Lower lobe of right lung (tissue), 2 donors: Measurements from ENCODE around the gene RFXANK. TPM values are rescaled to one million over a fixed set of nuclear protein-coding genes. Genes with fewer than 3 reads are reported as not detected.

Experiments used
- ATAC-seq, 2 donors: fragments of 200-7000 bp; cut with Tn5 transposase; one replicate each; pipeline ENCODE4 v1.9.1; 2020 to 2022; ENCODE audit warnings: mild to moderate bottlenecking in 2 of 2, moderate library complexity in 2 of 2
- DNase-seq: peaks from one replicate; pipeline ENCODE4 v3.0.0-alpha.2; 2020
- H3K27ac ChIP-seq: fragments of 200-600 bp; one replicate; pipeline ENCODE4 v1.8.0; 2022
- H3K27me3 ChIP-seq: fragments of 200-600 bp; one replicate; pipeline ENCODE4 v1.8.0; 2022; ENCODE audit warnings: low read depth
- H3K36me3 ChIP-seq: fragments of 200-600 bp; one replicate; pipeline ENCODE4 v1.8.0; 2022; ENCODE audit warnings: mild to moderate bottlenecking
- H3K4me1 ChIP-seq: fragments of 200-600 bp; one replicate; pipeline ENCODE4 v1.8.0; 2022
- H3K4me3 ChIP-seq: fragments of 200-600 bp; one replicate; pipeline ENCODE4 v1.8.0; 2022; ENCODE audit warnings: mild to moderate bottlenecking
- H3K9me3 ChIP-seq: fragments of 200-600 bp; one replicate; pipeline ENCODE4 v1.8.0; 2022
- CTCF ChIP-seq: fragments of 200-600 bp; IDR thresholded peaks from one replicate; pipeline ENCODE4 v1.8.0; 2022; ENCODE audit warnings: antibody characterized with exemption, mild to moderate bottlenecking
- intact Hi-C: fragments of 100-400 bp; cut with DNase I; formaldehyde crosslinking; loops from one replicate; pipeline ENCODE4 v1.11.0; 2022
- total RNA-seq: library from RNA; stranded (reverse); fragmentation: NEBNext Ultra II Directional; extraction: Animal tissue kit (Norgen Biotek cat#: 25700); gene quantifications from one replicate; pipeline ENCODE4 v1.2.1, GENCODE V29; 2021
- donor health status: DM: no; HTN: yes; CAD: no; lungs with severe emphysema.

RFXANK gene
- total RNA-seq, 1 donor from 2014 or later = 67.0 TPM

GRCh38 chr19:19229701-19230100 is 37.6 kb downstream of the RFXANK start:
- peaks cover 9% of the 10 kb centered on the region for H3K4me1 ChIP-seq
- no peaks in the 10 kb centered on the region for H3K36me3 ChIP-seq
- intact Hi-C loops = no loop called here
- TF ChIP-seq CTCF = no peak
- ATAC-seq = no peak
- no peak overlapping the region for H3K4me3 ChIP-seq
- peaks cover 15% of the 10 kb centered on the region for H3K9me3 ChIP-seq
- DNase-seq = no peak
- H3K27ac ChIP-seq = no peak overlapping the region
- H3K27me3 ChIP-seq = peaks cover 29% of the 10 kb centered on the region

- Histone ChIP-seq H3K4me3 (no peak overlapping the region), H3K4me1 (no peaks in the 10 kb centered on the region), H3K27me3 (peaks cover 17% of the 10 kb centered on the region), H3K36me3 (no peaks in the 10 kb centered on the region), H3K9me3 (peaks cover 24% of the 10 kb centered on the region), H3K27ac (no peak overlapping the region)
- DNase-seq = no peak
- no peak for ATAC-seq
- intact Hi-C loops = no loop called here
- TF ChIP-seq CTCF = no peak
These were observed 38.9 kb downstream of the RFXANK start for GRCh38 chr19:19230999-19231398.

GRCh38 chr19:19232261-19232721 is 40.2 kb downstream of the RFXANK start:
- Histone ChIP-seq H3K4me3 (no peak overlapping the region), H3K27ac (no peak overlapping the region), H3K4me1 (no peaks in the 10 kb centered on the region), H3K9me3 (peaks cover 24% of the 10 kb centered on the region), H3K36me3 (no peaks in the 10 kb centered on the region), H3K27me3 (peaks cover 4% of the 10 kb centered on the region)
- TF ChIP-seq CTCF = no peak
- DNase-seq (no peak), ATAC-seq (peak in 1 of 2 donors; percentile 19)
- intact Hi-C loops = no loop called here

GRCh38 chr19:19234220-19234816 is 42.3 kb downstream of the RFXANK start:
- no peaks in the 10 kb centered on the region for H3K36me3 ChIP-seq
- H3K4me3 ChIP-seq = no peak overlapping the region
- no peak overlapping the region for H3K27ac ChIP-seq
- DNase-seq = no peak
- intact Hi-C loops = no loop called here
- H3K4me1 ChIP-seq = no peaks in the 10 kb centered on the region
- no peak for TF ChIP-seq CTCF
- H3K9me3 ChIP-seq = peaks cover 24% of the 10 kb centered on the region
- ATAC-seq = no peak
- peaks cover 5% of the 10 kb centered on the region for H3K27me3 ChIP-seq

- Histone ChIP-seq H3K9me3 (peaks cover 24% of the 10 kb centered on the region), H3K27ac (no peak overlapping the region), H3K4me1 (no peaks in the 10 kb centered on the region), H3K36me3 (no peaks in the 10 kb centered on the region), H3K27me3 (peaks cover 13% of the 10 kb centered on the region), H3K4me3 (no peak overlapping the region)
- no peak for DNase-seq
- intact Hi-C loops = no loop called here
- no peak for ATAC-seq
- TF ChIP-seq CTCF = no peak
These were observed 44.1 kb downstream of the RFXANK start for GRCh38 chr19:19236173-19236572.
